ENCODE measurements around the gene ZFP69. TPM values are rescaled to one million over a fixed set of nuclear protein-coding genes. Genes with fewer than 3 reads are reported as not detected.
"Not testable (repeated sequence)": the region's sequence is repeated elsewhere in the genome, so short reads cannot be mapped to it uniquely, and the experiment has no call there.

ZFP69 gene
- total RNA-seq, 1 donor from 2014 or later: 3.9 TPM

- peaks cover 31% of the 10 kb centered on the region for H3K9me3 Mint-ChIP-seq
- no peak overlapping the region for H3K4me3 Mint-ChIP-seq
- no peaks in the 10 kb centered on the region for H3K4me1 Mint-ChIP-seq
- DNase-seq: no peak
- peaks cover 50% of the 10 kb centered on the region for H3K36me3 Mint-ChIP-seq (ENCODE audit: low read depth)
- intact Hi-C loops (cut with micrococcal nuclease): no loop called here
- no peak overlapping the region for H3K27ac Mint-ChIP-seq
- no peaks in the 10 kb centered on the region for H3K27me3 Mint-ChIP-seq
Observed at GRCh38 chr1:40469327-40469726, 7.8 kb upstream of the ZFP69 start.

DNA sequence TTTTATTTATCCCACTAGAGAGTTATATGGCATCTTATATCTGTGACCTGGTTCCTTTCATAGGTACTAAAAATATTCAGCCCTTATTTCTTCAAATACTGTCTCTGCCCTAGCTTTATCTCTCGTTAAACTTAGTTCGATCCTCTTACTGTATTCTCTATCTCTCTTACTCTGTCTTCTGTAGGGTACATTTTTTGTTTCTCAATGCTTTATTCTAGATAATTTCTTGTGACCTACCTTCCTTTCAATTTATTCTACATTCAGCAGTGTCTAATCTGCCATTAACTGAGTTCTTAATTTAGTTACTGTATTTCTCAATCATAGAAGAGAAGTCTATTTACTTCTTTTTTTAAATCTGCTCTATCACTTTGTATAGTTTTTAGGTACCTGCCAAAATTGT is 1.8 kb upstream of the ZFP69 start:
- H3K36me3 Mint-ChIP-seq (ENCODE audit: low read depth): peaks cover 24% of the 10 kb centered on the region

GRCh38 chr1:40477678-40478053 is 576 bp downstream of the ZFP69 start:
- intact Hi-C loops (cut with micrococcal nuclease): loop anchor here (2.0 kb wide), 2 partner anchors 27 to 31 kb away; partner anchors contain the start of genes EXO5 and ZFP69B
- Mint-ChIP-seq H3K9me3 (peaks cover 24% of the 10 kb centered on the region), H3K27me3 (no peaks in the 10 kb centered on the region), H3K27ac (peak overlapping the region; percentile 45), H3K36me3 (ENCODE audit: low read depth) (peaks cover 42% of the 10 kb centered on the region), H3K4me3 (peak overlapping the region; percentile 75), H3K4me1 (peaks cover 18% of the 10 kb centered on the region)
- DNase-seq: peak; percentile 67

More for the DNA sequence above, 1.8 kb upstream of the ZFP69 start:
- peaks cover 18% of the 10 kb centered on the region for H3K4me1 Mint-ChIP-seq
- H3K27me3 Mint-ChIP-seq: no peaks in the 10 kb centered on the region
- intact Hi-C loops (cut with micrococcal nuclease): no loop called here
- peaks cover 17% of the 10 kb centered on the region for H3K9me3 Mint-ChIP-seq
- no peak overlapping the region for H3K27ac Mint-ChIP-seq
- DNase-seq: no peak
- H3K4me3 Mint-ChIP-seq: no peak overlapping the region

GRCh38 chr1:40478276-40478675 is 1.2 kb downstream of the ZFP69 start:
- Mint-ChIP-seq H3K27me3 (no peaks in the 10 kb centered on the region), H3K4me3 (peak overlapping the region; percentile 75), H3K9me3 (peaks cover 21% of the 10 kb centered on the region), H3K4me1 (peaks cover 18% of the 10 kb centered on the region), H3K27ac (peak overlapping the region; percentile 45), H3K36me3 (ENCODE audit: low read depth) (peaks cover 45% of the 10 kb centered on the region)
- no peak for DNase-seq
- intact Hi-C loops (cut with micrococcal nuclease): no loop called here

DNA sequence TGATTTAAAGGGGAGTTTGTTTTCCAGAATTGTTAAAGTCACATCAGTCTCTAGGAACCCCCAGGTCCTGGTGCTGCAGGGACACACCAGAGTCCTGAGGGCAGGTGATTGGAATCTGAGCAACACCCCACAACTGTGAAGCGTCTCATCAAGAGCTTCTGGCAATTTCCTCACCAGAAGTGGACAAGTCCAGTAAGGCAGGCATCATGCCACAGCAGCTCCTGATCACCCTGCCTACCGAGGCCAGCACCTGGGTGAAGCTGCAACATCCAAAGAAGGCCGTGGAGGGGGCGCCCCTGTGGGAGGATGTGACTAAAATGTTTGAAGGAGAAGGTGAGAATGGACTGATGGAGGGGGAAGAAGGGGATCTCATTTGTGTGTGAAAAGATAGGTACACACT is 2.1 kb downstream of the ZFP69 start:
- DNase-seq: peak; percentile 59
- Mint-ChIP-seq H3K4me1 (peaks cover 18% of the 10 kb centered on the region), H3K36me3 (ENCODE audit: low read depth) (peaks cover 52% of the 10 kb centered on the region), H3K27me3 (no peaks in the 10 kb centered on the region), H3K9me3 (peaks cover 24% of the 10 kb centered on the region), H3K27ac (no peak overlapping the region), H3K4me3 (no peak overlapping the region)
- intact Hi-C loops (cut with micrococcal nuclease): no loop called here

DNA sequence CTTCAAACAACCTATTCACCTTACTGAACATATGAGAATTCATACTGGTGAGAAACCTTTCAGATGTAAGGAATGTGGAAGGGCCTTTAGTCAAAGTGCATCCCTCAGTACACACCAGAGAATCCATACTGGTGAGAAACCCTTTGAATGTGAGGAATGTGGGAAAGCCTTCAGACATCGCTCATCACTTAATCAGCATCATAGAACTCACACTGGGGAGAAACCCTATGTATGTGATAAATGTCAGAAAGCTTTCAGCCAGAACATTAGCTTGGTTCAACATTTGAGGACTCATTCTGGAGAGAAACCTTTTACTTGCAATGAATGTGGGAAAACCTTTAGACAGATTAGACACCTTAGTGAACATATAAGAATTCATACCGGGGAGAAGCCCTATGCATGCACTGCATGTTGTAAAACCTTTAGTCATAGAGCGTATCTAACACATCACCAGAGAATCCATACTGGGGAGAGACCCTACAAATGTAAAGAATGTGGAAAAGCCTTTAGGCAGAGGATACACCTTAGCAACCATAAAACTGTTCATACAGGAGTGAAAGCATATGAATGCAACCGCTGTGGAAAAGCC is 18.3 kb downstream of the ZFP69 start:
- Mint-ChIP-seq H3K9me3 (peaks cover 46% of the 10 kb centered on the region), H3K27me3 (no peaks in the 10 kb centered on the region), H3K36me3 (ENCODE audit: low read depth) (peaks cover 71% of the 10 kb centered on the region), H3K4me3 (no peak overlapping the region), H3K27ac (no peak overlapping the region), H3K4me1 (no peaks in the 10 kb centered on the region)
- intact Hi-C loops (cut with micrococcal nuclease): no loop called here
- no peak for DNase-seq

DNA sequence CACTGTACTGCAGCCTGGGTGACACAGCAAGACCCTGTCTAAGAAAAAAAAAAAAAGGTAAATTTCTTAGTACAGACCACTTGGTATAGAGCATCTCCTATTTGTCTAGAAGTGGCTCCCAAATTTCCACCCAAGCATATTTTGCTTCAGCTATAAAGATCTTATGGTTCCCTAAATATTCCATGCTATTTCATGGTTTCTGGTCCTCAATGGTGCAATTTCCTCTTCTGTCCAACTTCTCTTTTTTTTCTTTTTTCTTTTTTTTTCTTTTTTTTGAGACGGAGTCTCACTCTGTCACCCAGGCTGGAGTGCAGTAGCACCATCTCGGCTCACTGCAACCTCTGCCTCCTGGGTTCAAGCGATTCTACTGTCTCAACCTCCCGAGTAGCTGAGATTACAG is 25.6 kb downstream of the ZFP69 start:
- H3K4me3 Mint-ChIP-seq; H3K27ac Mint-ChIP-seq; H3K4me1 Mint-ChIP-seq; intact Hi-C loops (cut with micrococcal nuclease); H3K27me3 Mint-ChIP-seq; DNase-seq: not testable (repeated sequence)
- Mint-ChIP-seq H3K36me3 (ENCODE audit: low read depth) (peaks cover 57% of the 10 kb centered on the region), H3K9me3 (peaks cover 24% of the 10 kb centered on the region)

GRCh38 chr1:40507973-40508372 is 30.9 kb downstream of the ZFP69 start:
- Mint-ChIP-seq H3K36me3 (ENCODE audit: low read depth) (peaks cover 52% of the 10 kb centered on the region), H3K9me3 (peaks cover 21% of the 10 kb centered on the region), H3K4me1 (peaks cover 11% of the 10 kb centered on the region), H3K27ac (peak overlapping the region; percentile 88), H3K4me3 (peak overlapping the region; percentile 88), H3K27me3 (no peaks in the 10 kb centered on the region)
- no peak for DNase-seq
- intact Hi-C loops (cut with micrococcal nuclease): loop anchor here (1.0 to 2.0 kb wide), 3 partner anchors 25 to 57 kb away; partner anchors contain the start of gene ZFP69

DNA sequence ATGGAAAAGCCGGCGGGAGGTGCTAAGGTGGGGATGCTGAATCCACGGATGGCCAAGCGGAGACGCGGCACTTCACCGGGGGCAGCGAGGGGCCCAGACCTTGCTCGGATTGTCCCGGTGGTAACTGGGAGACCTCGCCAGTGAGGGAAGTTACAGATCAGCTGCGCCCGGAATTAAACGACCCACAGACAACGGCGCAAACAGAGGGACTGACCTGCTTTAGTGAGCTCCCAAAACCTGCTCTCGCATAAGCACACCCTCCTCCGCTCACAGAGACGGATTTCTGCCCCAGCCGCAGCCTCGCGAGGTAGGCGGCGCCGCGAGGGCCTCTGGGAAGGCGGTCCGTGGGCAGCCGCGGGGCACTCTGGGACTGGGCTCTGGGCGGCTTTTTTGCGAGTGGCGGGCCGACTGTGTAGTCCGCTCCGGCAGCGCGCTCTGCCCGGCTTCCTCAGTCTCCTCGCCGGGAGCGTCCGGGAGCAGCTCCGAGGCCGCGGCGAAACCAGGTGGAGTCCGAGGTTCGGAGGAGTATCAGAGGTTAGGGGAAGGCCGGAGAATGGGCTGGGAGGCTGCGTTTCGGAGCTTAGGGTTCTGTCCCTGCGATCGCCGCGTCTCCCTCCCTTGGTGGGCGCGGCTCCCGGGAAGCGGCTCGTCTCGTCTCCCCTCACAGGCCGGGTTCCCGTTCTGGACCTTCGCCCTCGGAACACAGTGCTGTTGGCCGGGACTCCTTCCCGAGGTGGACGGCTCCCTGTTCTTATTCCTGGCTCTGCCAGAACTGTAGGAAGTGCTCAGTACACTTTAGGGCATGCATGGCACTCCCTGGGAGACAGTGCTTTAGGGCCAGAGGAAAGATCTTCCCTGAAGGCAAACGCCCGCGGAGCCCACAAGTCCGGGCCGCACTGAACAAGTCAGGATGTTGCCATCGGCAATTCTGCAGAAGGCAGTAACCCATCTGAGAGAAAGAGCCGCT is 31.6 kb downstream of the ZFP69 start, which contains the start of gene EXO5:
TSS of gene EXO5 (plus strand) at position 393 of the 967 bp plus-strand sequence. CDS start 5,778 bp downstream, outside the sequence.
- Mint-ChIP-seq H3K27me3 (no peaks in the 10 kb centered on the region), H3K27ac (peak within 1 kb of the TSS; percentile 88), H3K4me3 (peak within 1 kb of the TSS; percentile 88), H3K36me3 (ENCODE audit: low read depth) (peaks cover 54% of the 10 kb centered on the region), H3K4me1 (peaks cover 11% of the 10 kb centered on the region), H3K9me3 (peaks cover 21% of the 10 kb centered on the region)
- peak; percentile 96 for DNase-seq
- intact Hi-C loops (cut with micrococcal nuclease): loop anchor here (1.0 to 2.0 kb wide), 3 partner anchors 24 to 57 kb away; partner anchors contain the start of gene ZFP69

GRCh38 chr1:40519517-40519916 is 42.4 kb downstream of the ZFP69 start:
- Mint-ChIP-seq H3K9me3 (peaks cover 37% of the 10 kb centered on the region), H3K27ac (no peak overlapping the region), H3K4me3 (no peak overlapping the region), H3K4me1 (no peaks in the 10 kb centered on the region), H3K27me3 (no peaks in the 10 kb centered on the region), H3K36me3 (ENCODE audit: low read depth) (peaks cover 34% of the 10 kb centered on the region)
- no peak for DNase-seq
- intact Hi-C loops (cut with micrococcal nuclease): no loop called here

- Mint-ChIP-seq H3K36me3 (ENCODE audit: low read depth) (peaks cover 22% of the 10 kb centered on the region), H3K4me1 (peaks cover 22% of the 10 kb centered on the region), H3K27ac (peak overlapping the region; percentile 93), H3K4me3 (peak overlapping the region; percentile 97), H3K27me3 (peaks cover 13% of the 10 kb centered on the region), H3K9me3 (peaks cover 32% of the 10 kb centered on the region)
- DNase-seq: no peak
- intact Hi-C loops (cut with micrococcal nuclease): loop anchor here (5.0 kb wide), 1 partner anchor 369 kb away; the partner anchor contains the start of gene RLF
Observed at GRCh38 chr1:40530735-40531380, 53.8 kb downstream of the ZFP69 start.

- H3K27ac Mint-ChIP-seq: peak within 1 kb of the TSS; percentile 93
- peaks cover 22% of the 10 kb centered on the region for H3K4me1 Mint-ChIP-seq
- H3K9me3 Mint-ChIP-seq: peaks cover 29% of the 10 kb centered on the region
- intact Hi-C loops (cut with micrococcal nuclease): loop anchor here (2.0 to 5.0 kb wide), 3 partner anchors 23 to 369 kb away; partner anchors contain the start of genes EXO5, RLF and ZFP69B
- peaks cover 12% of the 10 kb centered on the region for H3K27me3 Mint-ChIP-seq
- peak; percentile 96 for DNase-seq
- peaks cover 23% of the 10 kb centered on the region for H3K36me3 Mint-ChIP-seq (ENCODE audit: low read depth)
- H3K4me3 Mint-ChIP-seq: peak within 1 kb of the TSS; percentile 97
Observed at GRCh38 chr1:40531381-40532061, 54.4 kb downstream of the ZFP69 start, which contains the start of gene ZNF684. Gene ZNF684 (plus strand): TSS chr1:40531637. CDS start chr1:40533167, 1,530 bp downstream.

DNA sequence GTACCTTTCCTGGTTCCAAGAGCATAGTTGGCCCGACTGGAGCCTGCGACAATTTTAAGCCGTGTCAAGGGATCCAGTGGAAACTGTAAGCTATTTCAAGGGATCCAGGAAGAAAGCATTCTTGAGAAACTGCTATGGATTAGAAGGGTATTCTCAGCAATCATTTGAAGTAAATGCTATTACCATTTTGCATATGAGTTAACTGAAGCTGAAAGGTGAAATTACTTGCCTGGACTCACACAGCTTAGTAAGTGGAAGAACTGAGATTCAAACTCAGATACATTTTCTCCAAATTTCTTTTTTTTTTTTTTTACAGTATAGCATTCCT is 54.9 kb downstream of the ZFP69 start:
- peaks cover 29% of the 10 kb centered on the region for H3K9me3 Mint-ChIP-seq
- peaks cover 25% of the 10 kb centered on the region for H3K36me3 Mint-ChIP-seq (ENCODE audit: low read depth)
- peak overlapping the region; percentile 97 for H3K4me3 Mint-ChIP-seq
- H3K4me1 Mint-ChIP-seq: peaks cover 22% of the 10 kb centered on the region
- intact Hi-C loops (cut with micrococcal nuclease): loop anchor here (2.0 to 5.0 kb wide), 3 partner anchors 23 to 370 kb away; partner anchors contain the start of genes EXO5, RLF and ZFP69B
- H3K27ac Mint-ChIP-seq: peak overlapping the region; percentile 93
- H3K27me3 Mint-ChIP-seq: peaks cover 12% of the 10 kb centered on the region
- no peak for DNase-seq

Data from activated CD4-positive, alpha-beta T cell treated with anti-CD3 and anti-CD28 coated beads, Interleukin-2, amount 10 ng/mL, durations not matched to agents 24 days and 14 days (primary cell).